NT2/D1 (cell line): ENCODE data around the gene CTBP2.

Source experiments
- DNase-seq: peaks from one replicate; pipeline ENCODE4 v3.0.0-alpha.2; 2011; ENCODE audit warnings: low read depth, low spot score
- H3K27me3 ChIP-seq: 2 replicates; pipeline ENCODE4 v1.6.0; 2011; ENCODE audit warnings: mild to moderate bottlenecking; ENCODE audit not compliant: insufficient read length, insufficient read depth
- H3K36me3 ChIP-seq: 2 replicates; pipeline ENCODE4 v1.6.1; 2011; ENCODE audit warnings: mild to moderate bottlenecking, low read length, mixed read lengths; ENCODE audit not compliant: insufficient read depth, insufficient read length
- H3K4me1 ChIP-seq: 2 replicates; pipeline ENCODE4 v1.5.1; 2011; ENCODE audit not compliant: insufficient read depth, insufficient read length
- H3K4me3 ChIP-seq: 2 replicates; pipeline ENCODE4 v1.5.1; 2011; ENCODE audit warnings: low read depth; ENCODE audit not compliant: insufficient read length
- H3K9ac ChIP-seq: 2 replicates; pipeline ENCODE4 v1.6.0; 2011; ENCODE audit warnings: low read depth; ENCODE audit not compliant: insufficient read length
- H3K9me3 ChIP-seq: 2 replicates; pipeline ENCODE4 v1.5.1; 2011; ENCODE audit warnings: mild to moderate bottlenecking, low read length; ENCODE audit not compliant: insufficient read depth
- SUZ12 ChIP-seq: IDR thresholded peaks from 2 replicates; pipeline ENCODE4 v1.6.1; 2011; ENCODE audit not compliant: insufficient read length, insufficient read depth; ENCODE audit errors: extremely low read depth
- YY1 ChIP-seq: IDR thresholded peaks from 2 replicates; pipeline ENCODE4 v1.6.1; 2011; ENCODE audit not compliant: insufficient read length, insufficient read depth
- ZNF274 ChIP-seq: IDR thresholded peaks from 2 replicates; pipeline ENCODE4 v1.6.1; 2011; ENCODE audit warnings: mild to moderate bottlenecking, low read depth, low read length

CTBP2 gene

DNA sequence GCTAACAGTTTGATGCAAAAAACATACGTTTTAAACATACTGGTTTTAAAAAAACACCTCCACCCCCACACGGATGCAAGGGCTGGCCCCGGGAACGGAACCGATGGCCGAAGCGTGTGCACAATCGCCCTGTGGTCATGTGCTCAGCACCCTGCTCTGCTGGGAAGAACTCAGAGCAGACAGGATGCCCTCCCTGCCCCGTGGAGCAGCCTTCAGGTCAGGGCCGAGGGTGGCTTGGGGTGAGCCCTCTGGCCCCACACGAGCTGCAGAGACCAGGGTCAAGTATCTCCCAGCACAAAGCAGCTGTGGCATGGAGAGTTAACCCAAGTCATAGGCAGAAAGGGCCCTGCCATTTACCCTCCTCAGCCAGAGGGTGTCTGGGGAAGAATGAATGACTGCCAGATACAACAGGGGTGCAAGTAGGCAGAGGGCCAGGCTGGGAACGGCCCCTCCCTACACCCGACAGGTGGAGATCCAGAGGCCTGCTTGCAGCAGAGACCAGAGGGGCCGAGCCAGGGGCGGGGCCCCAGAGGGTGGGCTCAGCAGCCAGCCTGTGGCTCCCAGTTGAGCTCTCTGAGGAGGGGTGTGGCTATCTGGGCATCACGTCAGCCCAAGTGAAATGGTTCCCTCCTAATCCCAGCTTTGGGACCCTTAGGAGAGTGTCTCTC lies 161.6 kb downstream of the CTBP2 start:
- no peak for TF ChIP-seq SUZ12
- no peak for TF ChIP-seq ZNF274
- no peak for TF ChIP-seq YY1

GRCh38 chr10:124997771-124998623 lies 162.4 kb downstream of the CTBP2 start:
- Histone ChIP-seq H3K4me1 (peaks cover 6% of the 10 kb centered on the region), H3K9ac (no peak overlapping the region), H3K27me3 (no peaks in the 10 kb centered on the region), H3K36me3 (peaks cover 90% of the 10 kb centered on the region), H3K4me3 (no peak overlapping the region), H3K9me3 (no peaks in the 10 kb centered on the region)
- no peak for DNase-seq
- TF ChIP-seq ZNF274 = no peak
- no peak for TF ChIP-seq SUZ12
- no peak for TF ChIP-seq YY1

More for the DNA sequence above, 161.6 kb downstream of the CTBP2 start:
- H3K9me3 ChIP-seq = no peaks in the 10 kb centered on the region
- no peak overlapping the region for H3K9ac ChIP-seq
- H3K4me1 ChIP-seq = peaks cover 4% of the 10 kb centered on the region
- H3K36me3 ChIP-seq = peaks cover 85% of the 10 kb centered on the region
- H3K27me3 ChIP-seq = no peaks in the 10 kb centered on the region
- H3K4me3 ChIP-seq = no peak overlapping the region
- no peak for DNase-seq

- Histone ChIP-seq H3K36me3 (peaks cover 90% of the 10 kb centered on the region), H3K9me3 (no peaks in the 10 kb centered on the region), H3K27me3 (no peaks in the 10 kb centered on the region), H3K4me1 (peaks cover 7% of the 10 kb centered on the region), H3K9ac (no peak overlapping the region), H3K4me3 (no peak overlapping the region)
- TF ChIP-seq SUZ12 (no peak), ZNF274 (no peak), YY1 (no peak)
- no peak for DNase-seq
Observed at GRCh38 chr10:124997306-124997705, 163.1 kb downstream of the CTBP2 start.

DNA sequence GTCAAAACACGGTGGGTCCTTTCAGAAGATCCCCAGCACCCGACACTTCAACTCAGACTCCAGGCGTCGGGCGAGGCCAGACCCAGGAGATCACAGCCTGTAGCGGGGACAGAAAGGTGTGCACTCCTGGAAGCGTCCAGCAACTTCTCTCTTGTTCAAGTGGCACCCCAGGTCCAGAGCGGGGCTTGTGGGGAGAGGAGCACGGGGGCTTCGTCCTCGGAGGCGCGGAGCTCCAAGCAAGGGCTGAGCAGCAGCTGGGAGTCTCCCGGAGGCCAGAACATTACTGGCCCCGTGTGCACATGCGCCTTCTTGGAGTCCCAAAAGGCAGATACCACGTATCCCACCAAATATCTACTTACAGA lies 163.5 kb downstream of the CTBP2 start:
- Histone ChIP-seq H3K9me3 (no peaks in the 10 kb centered on the region), H3K4me3 (no peak overlapping the region), H3K27me3 (no peaks in the 10 kb centered on the region), H3K4me1 (peaks cover 7% of the 10 kb centered on the region), H3K9ac (no peak overlapping the region), H3K36me3 (peaks cover 90% of the 10 kb centered on the region)
- TF ChIP-seq ZNF274 (no peak), SUZ12 (no peak), YY1 (no peak)
- DNase-seq = no peak

- Histone ChIP-seq H3K27me3 (no peaks in the 10 kb centered on the region), H3K36me3 (peaks cover 88% of the 10 kb centered on the region), H3K9ac (no peak overlapping the region), H3K4me3 (no peak overlapping the region), H3K4me1 (peaks cover 7% of the 10 kb centered on the region), H3K9me3 (no peaks in the 10 kb centered on the region)
- no peak for DNase-seq
- TF ChIP-seq YY1 (no peak), ZNF274 (no peak), SUZ12 (no peak)
Observed at GRCh38 chr10:124996127-124996853, 164.1 kb downstream of the CTBP2 start.

- TF ChIP-seq SUZ12 = no peak
- Histone ChIP-seq H3K36me3 (peaks cover 88% of the 10 kb centered on the region), H3K4me1 (peaks cover 7% of the 10 kb centered on the region), H3K9me3 (no peaks in the 10 kb centered on the region), H3K4me3 (no peak overlapping the region), H3K27me3 (no peaks in the 10 kb centered on the region), H3K9ac (no peak overlapping the region)
- no peak for DNase-seq
Observed at GRCh38 chr10:124995605-124996004, 164.8 kb downstream of the CTBP2 start.
